HCT116 (cell line): Measurements from ENCODE around the gene CCDC81.

Experiments
- CTCF ChIP-seq, 3 experiments: fragments of 200-600 bp in 1 of 3; sonication (generic) in 1 of 3; IDR thresholded peaks in 2 of 3; conservative IDR thresholded peaks in 1 of 3; 2 replicates each; pipeline ENCODE4 v1.5.1; 2012 to 2017; ENCODE audit warnings: low read depth in 2 of 3, low read length in 2 of 3, antibody characterized with exemption in 1 of 3, borderline replicate concordance in 1 of 3, control low read depth in 1 of 3, mild to moderate bottlenecking in 1 of 3, mixed read lengths in 1 of 3, mixed run types in 1 of 3, moderate library complexity in 1 of 3; ENCODE audit not compliant: insufficient read depth in 1 of 3
- EZH2phosphoT487 ChIP-seq: fragments of 200-600 bp; IDR thresholded peaks from 2 replicates; pipeline ENCODE4 v1.6.1; 2018; ENCODE audit warnings: antibody characterized with exemption, borderline replicate concordance

GRCh38 chr11:86463120-86463519, 88.4 kb downstream of the CCDC81 start:
- TF ChIP-seq EZH2phosphoT487, result no peak
- TF ChIP-seq CTCF (IDR thresholded peaks at IDR 0.05 in 2 of 3, conservative IDR thresholded peaks at IDR 0.05 in 1 of 3; ENCODE audit: borderline replicate concordance in 1 of 3, insufficient read depth in 1 of 3, low read depth in 2 of 3, low read length in 2 of 3), result no peak
